Measurements from ENCODE around the gene FMNL2. TPM values are rescaled to one million over a fixed set of nuclear protein-coding genes. Genes with fewer than 3 reads are reported as not detected.

The FMNL2 gene
- total RNA-seq, 1 donor from 2014 or later, result 12.0 TPM

- Histone ChIP-seq H3K27me3 (no peaks in the 10 kb centered on the region), H3K9me3 (no peaks in the 10 kb centered on the region), H3K4me1 (peaks cover 8 to 21% of the 10 kb centered on the region in 2 donors), H3K27ac (no peak overlapping the region), H3K36me3 (no peaks in the 10 kb centered on the region), H3K4me3 (no peak overlapping the region)
- DNase-seq (ENCODE audit: low spot score in 2 of 2), result no peak
- intact Hi-C loops (cut with DNase I), result no loop called here
- TF ChIP-seq CTCF (IDR thresholded peaks at IDR 0.05), result no peak
These were observed 249.3 kb downstream of the FMNL2 start for GRCh38 chr2:152584301-152584700.

GRCh38 chr2:152585830-152586484, 251.0 kb downstream of the FMNL2 start:
- Histone ChIP-seq H3K4me3 (no peak overlapping the region), H3K27me3 (no peaks in the 10 kb centered on the region), H3K4me1 (peaks cover 8 to 18% of the 10 kb centered on the region in 2 donors), H3K27ac (peak overlapping the region; percentile 26 to 56), H3K36me3 (no peaks in the 10 kb centered on the region), H3K9me3 (no peaks in the 10 kb centered on the region)
- TF ChIP-seq CTCF (IDR thresholded peaks at IDR 0.05), result no peak
- peak; percentile 14 to 74 for DNase-seq (ENCODE audit: low spot score in 2 of 2)
- intact Hi-C loops (cut with DNase I), result no loop called here

GRCh38 chr2:152587187-152587947, 252.4 kb downstream of the FMNL2 start:
- intact Hi-C loops (cut with DNase I), result no loop called here
- Histone ChIP-seq H3K27me3 (no peaks in the 10 kb centered on the region), H3K4me1 (peaks cover 8 to 12% of the 10 kb centered on the region in 2 donors), H3K36me3 (no peaks in the 10 kb centered on the region), H3K4me3 (no peak overlapping the region), H3K9me3 (no peaks in the 10 kb centered on the region), H3K27ac (no peak overlapping the region)
- no peak for TF ChIP-seq CTCF (IDR thresholded peaks at IDR 0.05)
- DNase-seq (ENCODE audit: low spot score in 2 of 2), result no peak

- no peaks in the 10 kb centered on the region for H3K36me3 ChIP-seq
- peak overlapping the region in 1 of 2 donors; percentile 1 for H3K27ac ChIP-seq
- no peak overlapping the region for H3K4me3 ChIP-seq
- no peaks in the 10 kb centered on the region for H3K9me3 ChIP-seq
- H3K4me1 ChIP-seq, result peaks cover 8 to 14% of the 10 kb centered on the region in 2 donors
- no peak for DNase-seq (ENCODE audit: low spot score in 2 of 2)
- no peak for TF ChIP-seq CTCF (IDR thresholded peaks at IDR 0.05)
- H3K27me3 ChIP-seq, result no peaks in the 10 kb centered on the region
- intact Hi-C loops (cut with DNase I), result no loop called here
These were observed 254.0 kb downstream of the FMNL2 start for GRCh38 chr2:152588998-152589397.

- no peak for TF ChIP-seq CTCF (IDR thresholded peaks at IDR 0.05)
- intact Hi-C loops (cut with DNase I), result no loop called here
- peak overlapping the region; percentile 77 to 82 for H3K27ac ChIP-seq
- peak; percentile 51 to 82 for DNase-seq (ENCODE audit: low spot score in 2 of 2)
- no peaks in the 10 kb centered on the region for H3K9me3 ChIP-seq
- no peaks in the 10 kb centered on the region for H3K27me3 ChIP-seq
- no peaks in the 10 kb centered on the region for H3K36me3 ChIP-seq
- peaks cover 0 to 13% of the 10 kb centered on the region in 2 donors for H3K4me1 ChIP-seq
- no peak overlapping the region for H3K4me3 ChIP-seq
These were observed 259.2 kb downstream of the FMNL2 start for GRCh38 chr2:152594022-152594766.
